Activated CD4-positive, alpha-beta T cell treated with anti-CD3 and anti-CD28 coated beads for 1 hour (primary cell): ENCODE measurements around the gene CAPN8.

Experiments
- DNase-seq: peaks from one replicate; pipeline ENCODE4 v3.0.0-alpha.2; 2020

The CAPN8 gene

DNA sequence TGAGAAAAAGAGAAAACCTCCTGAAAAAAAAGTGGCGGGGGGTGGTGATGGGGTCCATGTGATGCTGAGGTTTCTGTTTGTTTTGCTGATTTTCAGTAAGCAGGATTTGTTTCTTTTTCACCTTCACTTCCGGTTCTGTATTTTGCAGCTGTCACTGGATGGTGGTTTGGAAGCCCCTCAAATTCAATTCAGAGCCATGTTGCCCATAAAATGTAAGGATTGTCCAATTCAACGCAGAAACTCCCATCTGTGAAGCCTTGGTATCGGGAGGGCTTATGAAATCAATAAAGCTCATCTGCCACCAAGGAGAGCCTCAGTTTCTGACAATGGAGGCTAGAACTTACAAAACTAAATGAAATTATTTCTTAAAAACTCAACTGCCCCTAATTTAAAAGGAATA, 12.1 kb downstream of the CAPN8 start:
- DNase-seq, result no peak

DNA sequence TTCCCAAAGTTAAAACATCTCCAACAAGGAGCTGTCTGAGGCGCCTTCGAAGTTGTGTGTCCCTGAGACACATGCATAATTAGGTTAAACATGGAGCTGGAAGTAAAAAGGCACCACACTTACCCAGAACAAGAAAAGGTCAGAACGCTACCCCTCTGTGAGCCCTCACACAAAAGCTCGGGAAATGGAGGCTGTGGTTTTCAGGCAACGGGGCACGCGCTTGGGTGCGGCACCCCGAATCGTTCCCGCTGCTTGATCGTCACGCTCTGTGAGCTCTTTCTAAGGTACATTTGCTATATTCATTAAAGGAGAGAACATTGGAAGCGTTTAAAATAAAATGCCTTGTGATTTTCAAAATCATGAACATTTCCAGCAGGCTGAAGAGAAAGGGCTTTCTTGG, 12.5 kb downstream of the CAPN8 start:
- no peak for DNase-seq

DNA sequence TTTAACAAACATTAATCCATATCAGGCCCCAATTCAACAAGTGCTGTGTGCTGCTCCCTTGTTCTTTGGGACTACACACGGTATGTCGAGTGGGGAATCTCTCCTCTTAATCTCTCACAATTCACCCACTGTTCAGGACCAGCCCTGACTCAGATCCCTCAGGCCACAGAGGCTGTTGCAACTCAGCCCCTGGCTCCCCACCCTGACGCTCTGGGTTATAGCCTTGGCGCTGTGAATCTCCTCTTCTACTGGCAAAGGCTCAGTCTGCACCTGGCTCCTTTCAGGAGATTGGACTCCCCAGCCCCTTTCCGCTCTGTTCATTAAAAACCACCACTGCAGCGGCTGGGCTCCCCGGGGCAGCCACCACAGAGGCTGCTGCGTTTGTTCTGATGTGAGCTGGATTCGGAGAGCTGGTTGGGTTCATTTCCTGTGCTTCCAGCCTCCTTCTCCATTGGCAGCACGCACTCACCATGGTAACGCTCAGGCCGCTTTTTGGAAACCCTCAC, 13.0 kb downstream of the CAPN8 start:
- no peak for DNase-seq

DNA sequence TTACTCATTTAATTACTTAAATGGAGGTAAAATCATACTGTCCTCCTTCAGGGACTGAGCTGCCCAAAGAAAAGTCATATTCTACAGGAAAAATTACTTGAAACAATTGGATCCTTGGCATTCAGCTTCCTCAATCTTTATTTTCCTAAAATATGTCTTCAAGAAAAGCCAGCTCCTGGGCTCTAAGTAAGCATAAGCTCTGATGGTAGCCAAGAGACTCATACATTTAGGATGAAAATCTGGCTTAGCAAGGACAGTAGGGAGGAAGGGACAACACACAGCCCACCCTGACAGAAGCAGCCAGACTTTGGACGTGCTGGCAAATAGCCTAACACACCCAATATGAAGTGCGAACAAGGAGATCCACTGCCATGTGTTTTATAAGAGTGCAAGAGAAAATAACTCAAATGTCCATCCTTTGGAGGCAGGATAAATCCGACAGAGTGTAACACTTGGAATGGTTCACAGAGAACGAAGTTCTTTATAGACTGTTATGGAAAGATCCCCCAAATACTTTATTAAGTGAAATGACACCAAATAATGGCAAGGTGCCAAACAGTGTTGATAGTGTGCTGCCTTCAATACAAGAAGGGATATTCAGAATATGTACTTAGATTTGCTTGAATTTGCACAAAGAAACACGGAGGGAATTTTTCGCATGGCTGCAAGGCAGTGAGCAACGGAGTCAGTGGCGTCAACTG, 14.1 kb downstream of the CAPN8 start:
- no peak for DNase-seq

DNA sequence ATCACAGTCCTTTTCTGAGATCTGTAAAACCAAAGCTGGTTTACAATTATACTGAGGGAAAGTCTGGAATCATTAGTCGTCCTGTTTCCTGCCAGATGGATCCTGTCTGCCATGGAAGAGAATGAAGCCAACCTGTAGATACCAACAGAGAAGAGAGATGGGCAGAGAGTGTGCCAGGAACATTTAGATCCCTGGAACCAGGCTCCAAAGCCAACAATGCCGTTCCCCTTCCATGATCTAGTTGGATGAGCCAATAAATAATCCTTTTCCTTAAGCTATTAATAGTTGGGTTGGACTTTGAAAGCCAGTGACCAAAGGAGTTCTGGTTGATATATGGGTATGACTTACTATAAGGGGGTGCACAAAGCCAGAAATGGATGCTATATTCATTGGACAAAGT, 15.0 kb downstream of the CAPN8 start:
- DNase-seq, result no peak

DNA sequence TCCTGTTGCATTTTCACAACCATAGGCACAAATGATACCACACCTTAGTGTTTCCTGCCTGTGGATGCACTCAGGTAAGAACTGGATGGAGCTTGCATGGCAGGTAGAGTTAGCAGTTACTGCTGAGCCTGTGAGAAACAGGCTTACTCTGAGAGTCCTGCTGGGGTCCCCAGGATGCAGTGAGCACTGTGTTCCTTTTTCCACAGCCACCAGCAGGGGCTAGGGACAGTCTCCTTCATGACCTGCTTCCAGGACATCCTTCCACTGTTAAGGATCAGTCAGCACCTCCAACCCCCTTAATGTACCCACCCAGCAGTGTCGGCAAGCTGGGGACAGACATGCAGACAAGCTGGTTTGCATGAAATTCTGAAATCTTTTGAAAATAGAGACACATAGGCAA, 16.3 kb downstream of the CAPN8 start:
- DNase-seq, result no peak

DNA sequence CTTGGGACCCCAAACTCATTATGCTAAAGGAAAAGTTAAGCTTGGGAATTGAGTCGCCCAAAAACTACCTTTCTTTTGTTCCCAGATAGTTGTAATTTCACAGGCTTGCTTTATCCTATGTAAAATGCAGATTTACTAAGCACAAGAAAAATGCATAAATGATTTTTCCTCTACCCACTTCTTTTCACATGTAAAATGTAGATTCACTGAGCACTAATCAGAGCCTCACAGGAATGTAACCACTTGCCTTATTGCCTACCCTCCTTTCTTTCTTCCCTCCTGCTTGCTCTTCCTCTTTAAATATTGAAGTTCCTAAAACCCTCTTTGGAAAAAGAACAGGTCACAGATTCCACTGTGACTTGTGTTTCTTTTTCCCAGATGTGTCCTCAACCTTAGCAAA, 18.3 kb downstream of the CAPN8 start:
- no peak for DNase-seq

DNA sequence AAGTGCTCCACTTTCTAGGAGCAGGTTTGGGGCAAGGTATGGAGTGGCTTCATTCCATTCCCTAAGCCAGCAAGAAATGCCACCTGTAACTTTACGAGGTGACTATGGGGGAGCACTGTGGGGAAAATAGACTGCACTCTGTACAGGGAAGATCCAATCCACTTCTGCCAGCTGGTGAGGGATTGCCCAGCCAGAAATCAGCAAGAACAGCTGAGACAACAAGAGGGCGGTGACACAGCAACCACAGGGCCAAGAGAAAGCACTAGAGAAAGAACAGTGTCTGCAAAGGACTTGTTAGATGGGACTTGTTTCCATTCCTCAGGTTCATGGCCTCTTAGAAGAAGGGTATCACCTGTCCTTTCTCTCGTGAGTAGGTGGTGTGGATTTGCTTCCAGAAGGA, 19.6 kb downstream of the CAPN8 start:
- DNase-seq, result no peak

DNA sequence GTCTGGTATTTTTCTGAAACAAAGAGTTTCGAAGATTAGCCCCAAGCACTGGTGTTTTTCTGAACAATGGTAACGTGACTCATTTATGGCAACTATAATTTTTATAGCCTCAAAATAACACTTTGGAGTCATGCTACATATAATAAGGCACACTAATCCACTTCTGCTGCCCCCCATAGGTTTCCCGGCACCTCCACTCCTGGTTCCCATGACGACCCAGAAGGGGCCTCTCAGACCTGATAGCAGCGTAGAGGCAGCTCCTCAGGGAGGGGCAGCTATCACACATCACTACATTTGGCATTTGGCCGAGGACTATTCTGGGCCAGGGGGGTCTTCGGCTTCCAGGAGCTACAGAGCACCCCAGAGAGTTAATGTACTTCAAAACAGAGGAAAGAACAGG, 23.3 kb downstream of the CAPN8 start:
- DNase-seq, result no peak

DNA sequence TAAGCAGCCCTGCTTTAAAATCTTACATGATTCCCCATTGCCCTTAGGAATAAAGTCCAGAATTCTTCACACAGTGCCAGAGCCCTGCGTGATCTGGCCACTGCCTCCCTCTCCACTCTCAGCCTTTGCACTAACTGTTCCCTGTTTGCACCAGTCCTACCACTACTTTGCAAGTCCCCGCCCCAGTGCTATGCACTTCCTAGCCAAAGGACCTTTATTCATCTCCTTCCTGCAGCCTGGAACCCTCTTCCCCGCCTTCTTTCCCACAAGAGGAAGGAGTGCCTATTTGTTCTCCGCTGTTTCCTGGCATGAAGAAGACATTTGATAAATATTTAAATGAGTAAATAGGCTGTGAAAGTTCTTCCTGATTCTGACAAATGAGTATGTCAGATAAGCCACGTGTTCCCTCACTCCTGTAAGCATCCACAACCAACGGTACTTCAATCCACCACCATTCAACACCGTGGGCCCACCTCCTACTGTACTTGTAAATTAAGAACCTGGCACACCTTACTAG, 23.9 kb downstream of the CAPN8 start:
- no peak for DNase-seq

DNA sequence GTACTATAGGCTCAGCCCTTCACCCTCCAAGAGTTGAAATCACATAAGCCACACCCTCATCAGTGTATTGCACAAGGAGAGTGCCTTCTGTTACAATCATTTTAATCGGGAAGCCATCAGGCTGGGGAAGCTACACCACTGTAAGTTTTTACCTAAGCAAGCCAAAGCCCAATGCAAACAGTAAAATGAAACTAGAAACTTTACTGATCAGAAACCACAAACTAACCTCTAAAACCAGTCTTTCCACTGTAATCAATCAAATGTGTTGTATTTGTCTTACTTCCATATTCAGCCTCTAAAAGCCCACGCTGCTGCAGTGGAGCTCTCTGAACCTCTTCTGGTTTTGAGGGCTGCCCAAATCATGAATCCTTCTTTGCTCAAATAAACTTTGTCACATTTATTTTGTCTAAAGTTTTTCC, 26.2 kb downstream of the CAPN8 start:
- no peak for DNase-seq

DNA sequence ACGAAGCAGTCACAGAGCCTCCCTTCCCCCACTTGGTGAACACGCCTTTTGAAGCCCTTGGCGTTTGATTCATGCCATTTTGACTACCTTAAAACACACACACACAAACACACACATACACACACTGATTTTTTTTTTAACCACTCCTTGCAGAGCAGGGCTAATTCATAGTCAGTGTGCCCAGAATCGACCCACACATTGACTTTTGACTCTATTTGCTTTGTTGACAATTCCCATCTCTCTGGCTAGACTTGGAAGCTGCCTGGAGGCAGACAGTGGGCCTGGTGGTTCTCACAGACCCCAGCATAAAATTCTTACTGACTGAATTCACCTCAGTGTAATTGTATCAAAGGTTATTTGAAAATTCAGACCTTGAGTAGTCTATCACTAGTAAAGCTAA, 30.3 kb downstream of the CAPN8 start:
- DNase-seq, result no peak

DNA sequence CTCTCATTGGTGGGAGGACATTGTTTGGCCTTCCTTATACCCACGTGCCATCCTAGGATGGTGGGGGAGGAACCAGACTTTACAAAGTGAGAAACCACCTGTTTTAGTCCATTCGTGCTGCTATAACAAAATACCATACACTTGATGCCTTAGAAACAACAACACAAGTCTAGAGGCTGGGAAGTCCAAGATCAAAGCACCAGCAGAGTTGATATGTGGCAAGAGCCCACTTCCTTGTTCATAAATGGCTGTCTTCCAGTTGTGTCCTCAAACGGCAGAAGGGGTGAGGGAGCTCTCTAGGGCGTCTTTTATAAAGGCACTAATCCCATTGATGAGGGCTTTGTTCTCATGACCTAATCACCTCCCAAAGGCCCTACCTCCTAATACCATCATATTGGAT, 31.1 kb downstream of the CAPN8 start:
- DNase-seq, result no peak

DNA sequence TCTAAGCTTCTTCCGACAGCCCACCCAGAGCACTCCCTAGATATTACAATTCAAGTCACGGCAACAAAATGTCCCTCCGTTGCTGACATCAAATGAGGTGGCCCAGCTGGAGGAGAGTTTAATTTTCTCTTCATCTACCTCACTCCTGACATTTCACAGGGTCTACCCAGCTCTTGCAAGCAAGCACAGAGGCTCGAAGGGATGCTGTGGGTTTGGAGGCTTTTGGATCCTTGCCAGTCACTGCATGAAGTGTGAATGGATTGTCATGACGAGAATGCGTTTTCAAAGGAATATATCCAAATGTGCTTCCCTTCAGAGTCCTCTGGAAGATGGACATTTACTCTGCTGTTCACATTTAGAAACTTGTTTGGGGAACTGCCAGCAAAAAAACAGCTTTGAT, 33.5 kb downstream of the CAPN8 start:
- no peak for DNase-seq

DNA sequence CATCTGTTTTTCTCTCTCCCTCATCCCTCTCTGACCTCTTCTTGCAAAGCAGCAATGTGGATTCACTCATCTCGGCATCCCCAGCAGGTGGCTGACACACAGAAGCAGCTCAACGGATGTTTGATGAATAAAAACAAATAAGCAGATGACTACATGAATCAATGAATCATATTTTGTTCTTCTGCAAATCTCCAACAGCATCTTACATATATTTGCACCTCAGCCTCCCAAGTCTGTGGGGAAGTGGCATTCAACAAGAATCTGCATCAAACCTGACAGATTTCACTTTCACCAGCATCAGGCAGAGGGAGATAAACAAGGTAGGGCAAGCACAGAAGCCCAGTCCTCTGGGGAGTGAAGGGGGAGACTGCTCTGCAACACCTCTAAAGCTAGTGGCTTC, 34.0 kb downstream of the CAPN8 start:
- DNase-seq, result no peak

DNA sequence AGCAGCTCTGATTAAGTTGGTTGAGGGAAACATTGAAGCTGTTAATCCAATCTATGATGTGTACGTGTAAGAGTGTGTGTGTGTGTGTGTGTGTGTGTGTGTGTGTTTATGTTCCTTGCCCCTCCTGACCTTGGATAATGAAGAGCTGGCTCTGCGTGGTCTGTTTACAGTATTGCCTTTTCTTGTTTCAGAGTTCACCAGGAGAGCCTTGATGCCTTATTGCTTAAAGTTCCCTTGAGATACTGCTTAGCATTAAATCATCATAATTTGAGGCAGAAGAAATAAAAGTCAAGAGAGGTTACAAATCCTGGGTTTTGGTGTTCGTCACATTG, 36.4 kb downstream of the CAPN8 start:
- no peak for DNase-seq

DNA sequence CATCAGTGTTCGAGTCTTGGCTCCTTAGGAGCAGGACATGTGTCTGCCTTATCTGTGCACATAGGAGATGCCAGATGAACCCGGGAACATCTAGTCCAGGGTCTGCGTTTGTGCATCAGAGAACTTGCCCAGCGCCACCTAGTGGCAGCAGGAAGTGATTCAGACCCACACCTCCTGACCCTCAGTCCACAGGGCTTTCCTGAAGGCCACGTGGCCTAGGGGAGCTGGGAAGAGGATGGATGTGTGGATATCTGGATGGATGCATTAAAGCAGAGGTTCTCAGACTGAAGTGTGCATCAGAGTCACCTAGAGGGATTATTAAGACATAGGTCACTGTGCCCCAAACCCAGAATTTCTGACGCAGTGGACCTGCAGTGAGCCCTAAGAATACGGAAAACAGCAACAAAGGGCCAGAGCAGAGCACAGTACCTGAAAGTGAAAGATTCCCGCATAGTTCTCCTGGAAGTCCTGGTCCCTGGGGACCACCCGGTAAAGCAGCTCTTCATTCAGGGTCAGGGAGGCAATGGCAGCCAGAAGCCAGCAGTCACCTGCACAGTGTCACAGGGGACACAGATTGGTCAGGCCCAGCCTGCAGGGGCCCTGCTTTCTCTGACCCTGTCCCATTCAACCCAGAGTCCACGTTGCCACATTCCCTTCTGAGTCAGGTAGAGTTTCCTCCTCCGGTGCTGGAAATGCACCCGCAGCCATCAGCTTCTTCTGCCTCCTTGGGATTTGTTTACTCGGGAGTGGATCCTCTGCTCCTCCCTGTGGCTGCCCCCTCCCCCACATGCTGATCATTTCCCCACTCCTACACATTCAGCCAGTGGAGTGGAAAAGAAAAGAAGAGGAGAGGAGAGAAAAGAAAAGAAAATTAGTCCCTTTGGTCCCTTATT, 37.0 kb downstream of the CAPN8 start:
- DNase-seq, result no peak

DNA sequence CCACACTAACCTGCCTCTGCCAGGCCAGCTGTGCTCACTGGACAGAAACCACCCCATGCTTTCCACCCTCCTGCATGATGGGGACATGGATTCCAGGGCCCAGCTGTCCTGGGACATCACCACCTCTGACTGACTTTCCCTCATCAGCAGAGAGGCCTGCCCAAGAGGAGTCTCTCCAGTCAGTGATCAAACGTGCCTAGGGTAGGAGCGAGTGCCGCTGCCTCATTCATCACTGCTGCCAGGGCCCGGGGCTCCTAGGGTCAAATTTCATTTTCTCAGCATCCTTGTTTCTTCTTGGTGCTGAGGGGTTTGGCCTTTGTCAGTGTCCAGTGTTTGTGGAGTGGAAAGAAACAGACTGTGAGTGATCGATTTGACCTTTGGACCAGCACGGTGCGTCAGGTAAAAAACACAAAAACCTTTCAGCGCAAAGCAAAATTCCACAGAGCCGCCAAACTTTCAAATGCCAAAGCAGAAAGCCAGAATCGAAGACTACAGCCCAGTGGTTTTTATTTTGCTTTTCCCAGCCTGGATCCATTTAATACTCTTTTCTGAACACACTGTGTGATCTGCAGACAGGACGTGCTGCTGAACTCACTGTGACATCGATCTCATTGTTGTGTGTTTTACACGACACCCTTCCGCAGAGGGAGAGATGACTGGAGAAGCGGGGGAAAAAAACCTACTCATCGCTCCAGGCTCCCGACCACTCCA, 43.2 kb downstream of the CAPN8 start:
- no peak for DNase-seq

DNA sequence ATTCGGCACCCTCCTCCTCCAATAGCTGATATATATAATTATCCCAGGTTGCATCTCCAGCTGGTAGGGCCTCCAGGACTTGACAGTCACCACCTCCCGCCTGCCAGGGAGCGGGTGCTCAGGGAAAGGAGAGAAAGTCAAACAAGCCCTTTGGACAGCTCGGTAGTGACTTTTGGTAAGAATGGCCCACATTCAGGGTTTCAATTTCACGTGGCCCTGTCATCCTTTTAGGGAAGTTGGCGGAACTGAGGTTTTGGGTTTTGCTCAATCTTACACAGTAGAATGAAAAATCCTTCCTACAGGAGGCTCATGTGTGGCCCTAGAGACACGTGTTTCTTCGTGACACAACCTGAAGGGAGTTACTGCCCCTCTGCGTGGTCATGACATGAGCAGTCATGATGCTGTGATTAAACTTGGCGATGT, 44.2 kb downstream of the CAPN8 start:
- no peak for DNase-seq

DNA sequence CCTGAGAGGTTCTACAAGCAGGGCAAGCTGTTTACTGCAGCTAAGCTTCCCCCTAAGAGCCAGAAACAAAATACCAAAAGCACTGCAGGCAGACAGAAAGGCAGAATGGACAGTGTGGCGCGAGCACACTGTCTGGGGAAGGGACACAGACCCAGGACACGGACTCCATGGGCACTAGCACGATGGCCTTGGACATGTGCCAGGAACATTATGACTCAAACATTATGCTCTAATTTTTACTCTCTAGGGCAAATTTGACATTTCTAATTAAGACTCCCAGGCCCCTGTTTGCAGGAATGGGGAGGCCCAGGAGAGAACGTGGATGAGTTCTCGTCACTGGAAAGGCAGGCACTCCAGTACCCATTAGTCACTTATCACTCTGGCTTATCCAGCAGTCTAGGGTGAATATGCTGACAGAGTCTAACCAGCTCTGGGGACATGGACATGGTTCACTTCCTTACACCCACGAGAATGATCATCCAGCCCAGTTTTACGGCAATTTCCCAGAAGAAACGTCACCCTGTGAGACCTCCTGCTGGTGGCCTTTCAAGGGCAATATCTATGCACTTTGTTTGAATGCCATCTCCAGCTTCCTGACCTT, 45.1 kb downstream of the CAPN8 start:
- no peak for DNase-seq

DNA sequence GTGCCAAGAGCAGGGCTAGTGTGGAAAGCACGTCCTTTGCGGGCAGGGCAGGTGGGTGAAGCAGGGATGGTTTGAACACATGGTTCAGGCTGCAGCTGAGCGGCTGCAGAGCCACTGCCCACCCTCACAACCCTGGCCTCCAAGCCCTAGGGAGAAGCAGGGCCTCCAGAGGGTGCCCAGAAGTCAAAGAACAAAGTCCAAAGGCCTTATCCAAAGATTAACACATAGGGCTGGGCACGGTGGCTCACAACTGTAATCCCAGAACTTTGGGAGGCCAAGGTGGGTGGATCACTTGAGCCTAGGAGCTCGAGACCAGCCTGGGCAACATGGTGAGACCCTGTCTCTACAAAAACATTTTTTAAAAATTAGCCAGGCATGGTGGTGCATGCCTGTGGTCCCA, 46.8 kb downstream of the CAPN8 start:
- DNase-seq, result no peak

DNA sequence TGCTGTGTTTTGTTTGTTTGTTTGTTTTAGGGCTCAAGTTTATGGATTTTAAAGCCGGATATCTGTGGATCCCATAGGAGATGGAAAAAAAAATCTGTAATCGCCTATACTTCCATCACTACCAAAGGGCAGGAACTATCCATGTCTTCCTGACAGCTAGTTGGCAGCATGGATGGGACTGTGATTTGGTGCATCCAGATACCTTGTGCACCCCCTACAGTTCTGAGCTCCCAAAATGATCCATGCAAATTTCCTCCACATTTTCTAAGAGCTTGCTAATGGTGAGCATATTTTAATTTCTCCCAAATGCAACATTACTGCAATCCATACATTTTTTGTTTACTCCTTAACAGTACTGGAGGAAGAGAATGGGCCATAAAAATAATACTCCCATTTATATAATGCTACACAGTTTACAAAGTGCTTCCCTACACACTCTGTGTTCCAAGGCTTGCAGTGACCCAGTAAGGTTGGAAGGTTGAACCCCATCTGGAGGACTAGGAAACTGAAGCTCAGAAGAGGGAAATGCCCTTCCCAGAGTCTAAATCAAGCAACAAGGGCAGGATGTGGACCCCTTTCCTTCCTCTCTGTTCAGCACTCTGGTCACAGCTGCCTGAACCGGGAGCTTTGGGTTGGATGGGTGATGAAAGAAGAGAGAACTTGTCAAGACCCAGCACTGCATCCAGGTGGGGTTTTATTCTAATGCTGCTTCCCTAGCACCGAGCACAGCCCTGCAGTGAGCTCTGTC, 48.0 kb downstream of the CAPN8 start:
- DNase-seq, result no peak
